Measurements from ENCODE around the gene ACOD1.

The ACOD1 gene

DNA sequence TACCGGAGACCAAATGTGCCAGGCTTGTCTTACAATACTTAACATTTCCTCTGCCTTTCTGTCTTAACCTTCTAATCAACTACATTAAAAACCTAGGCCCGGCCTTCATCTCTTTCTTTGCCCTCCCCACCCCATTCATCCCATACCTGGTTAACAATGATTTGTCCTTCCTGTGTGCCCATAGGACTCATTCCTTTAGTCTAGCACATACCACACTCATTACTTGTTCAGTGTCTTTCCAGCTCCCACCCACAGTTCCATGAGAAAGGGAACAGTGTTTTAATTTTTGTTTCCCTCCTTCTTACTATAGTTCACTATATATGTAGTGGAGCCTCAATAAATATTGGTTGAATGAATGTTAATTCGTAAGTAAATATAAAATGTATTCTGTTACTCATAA is 46.0 kb downstream of the ACOD1 start:
- H3K4me1 ChIP-seq (ENCODE audit: insufficient read depth, poor library complexity, severe bottlenecking) = peaks cover 18% of the 10 kb centered on the region
- H3K27ac ChIP-seq (ENCODE audit: poor library complexity, severe bottlenecking) = peak overlapping the region; percentile 32
- no peak for DNase-seq (ENCODE audit: low spot score)
- ATAC-seq (ENCODE audit: low read depth) = peak; percentile 41; the same call in 1 of the 3 replicates
- no peaks in the 10 kb centered on the region for H3K27me3 ChIP-seq (ENCODE audit: insufficient read depth, poor library complexity, severe bottlenecking)
- peaks cover 49% of the 10 kb centered on the region for H3K36me3 ChIP-seq (ENCODE audit: low read depth)
- H3K9me3 ChIP-seq (ENCODE audit: severe bottlenecking) = no peaks in the 10 kb centered on the region
- H3K4me3 ChIP-seq (ENCODE audit: severe bottlenecking) = no peak overlapping the region
- TF ChIP-seq CTCF (IDR thresholded peaks at IDR 0.05; ENCODE audit: poor library complexity, severe bottlenecking) = no peak

- no peak for TF ChIP-seq CTCF (IDR thresholded peaks at IDR 0.05; ENCODE audit: poor library complexity, severe bottlenecking)
- no peak overlapping the region for H3K4me3 ChIP-seq (ENCODE audit: severe bottlenecking)
- DNase-seq (ENCODE audit: low spot score) = no peak
- peaks cover 74% of the 10 kb centered on the region for H3K36me3 ChIP-seq (ENCODE audit: low read depth)
- no peak for ATAC-seq (ENCODE audit: low read depth)
- H3K4me1 ChIP-seq (ENCODE audit: insufficient read depth, poor library complexity, severe bottlenecking) = no peaks in the 10 kb centered on the region
- no peaks in the 10 kb centered on the region for H3K27me3 ChIP-seq (ENCODE audit: insufficient read depth, poor library complexity, severe bottlenecking)
- no peak overlapping the region for H3K27ac ChIP-seq (ENCODE audit: poor library complexity, severe bottlenecking)
- H3K9me3 ChIP-seq (ENCODE audit: severe bottlenecking) = no peaks in the 10 kb centered on the region
Measured at GRCh38 chr13:77000475-77000874, 52.2 kb downstream of the ACOD1 start.

DNA sequence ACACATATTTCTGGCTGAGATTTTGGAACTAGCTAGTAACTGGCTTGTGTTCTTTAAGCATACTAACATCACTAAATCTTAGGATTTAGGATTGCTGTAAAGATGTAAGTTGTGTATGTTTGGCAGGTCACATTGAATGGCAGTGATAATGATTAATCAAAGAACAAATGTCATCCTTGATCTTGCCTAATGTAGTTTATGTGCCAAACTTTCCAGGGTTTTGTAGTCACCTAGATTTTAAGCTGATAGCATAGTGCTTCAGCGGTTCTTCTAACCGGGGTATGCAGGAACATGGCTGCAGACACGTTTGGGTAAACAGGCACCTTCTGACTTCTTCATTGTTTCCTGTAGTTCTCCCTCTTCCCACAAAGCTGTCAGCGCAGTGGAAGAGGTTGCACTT is 53.2 kb downstream of the ACOD1 start:
- H3K27me3 ChIP-seq (ENCODE audit: insufficient read depth, poor library complexity, severe bottlenecking) = no peaks in the 10 kb centered on the region
- no peak overlapping the region for H3K4me3 ChIP-seq (ENCODE audit: severe bottlenecking)
- ATAC-seq (ENCODE audit: low read depth) (no peak), DNase-seq (ENCODE audit: low spot score) (no peak)
- no peaks in the 10 kb centered on the region for H3K9me3 ChIP-seq (ENCODE audit: severe bottlenecking)
- peaks cover 74% of the 10 kb centered on the region for H3K36me3 ChIP-seq (ENCODE audit: low read depth)
- TF ChIP-seq CTCF (IDR thresholded peaks at IDR 0.05; ENCODE audit: poor library complexity, severe bottlenecking) = no peak
- no peak overlapping the region for H3K27ac ChIP-seq (ENCODE audit: poor library complexity, severe bottlenecking)
- H3K4me1 ChIP-seq (ENCODE audit: insufficient read depth, poor library complexity, severe bottlenecking) = no peaks in the 10 kb centered on the region

- DNase-seq (ENCODE audit: low spot score) = no peak
Measured at GRCh38 chr13:77001963-77002587, 53.8 kb downstream of the ACOD1 start.

More at GRCh38 chr13:77001963-77002587, 53.8 kb downstream of the ACOD1 start:
- TF ChIP-seq CTCF (IDR thresholded peaks at IDR 0.05; ENCODE audit: poor library complexity, severe bottlenecking) = no peak
- H3K4me1 ChIP-seq (ENCODE audit: insufficient read depth, poor library complexity, severe bottlenecking) = no peaks in the 10 kb centered on the region
- H3K27me3 ChIP-seq (ENCODE audit: insufficient read depth, poor library complexity, severe bottlenecking) = no peaks in the 10 kb centered on the region
- H3K27ac ChIP-seq (ENCODE audit: poor library complexity, severe bottlenecking) = no peak overlapping the region
- H3K9me3 ChIP-seq (ENCODE audit: severe bottlenecking) = no peaks in the 10 kb centered on the region
- peaks cover 74% of the 10 kb centered on the region for H3K36me3 ChIP-seq (ENCODE audit: low read depth)
- H3K4me3 ChIP-seq (ENCODE audit: severe bottlenecking) = no peak overlapping the region
- no peak for ATAC-seq (ENCODE audit: low read depth)
